Spleen (tissue), 11 donors: Measurements from ENCODE around the gene VSTM4. TPM values are rescaled to one million over a fixed set of nuclear protein-coding genes. Genes with fewer than 3 reads are reported as not detected.

ENCODE experiments used
- DNase-seq: peaks from one replicate; pipeline ENCODE4 v3.0.0-alpha.2; 2020
- H3K27ac ChIP-seq, 8 donors: fragments of 200-600 bp; sonication (generic) in 7 of 8; 1 replicate in 4 of 8; 2 replicates in 4 of 8; pipeline versions ENCODE4 v1.5.0 to v1.8.0; 2016 to 2021; ENCODE audit warnings: inconsistent platforms in 4 of 8, mild to moderate bottlenecking in 4 of 8, moderate library complexity in 1 of 8
- H3K27me3 ChIP-seq, 7 donors: fragments of 200-600 bp; sonication (generic) in 6 of 7; replicated peaks in 1 of 7; 1 replicate in 4 of 7; 2 replicates in 3 of 7; pipeline versions ENCODE4 v1.5.0 to v1.8.0; 2016 to 2021; ENCODE audit warnings: inconsistent platforms in 3 of 7, mild to moderate bottlenecking in 1 of 7
- H3K36me3 ChIP-seq, 6 donors: fragments of 200-600 bp; sonication (generic) in 5 of 6; 1 replicate in 4 of 6; 2 replicates in 2 of 6; pipeline versions ENCODE4 v1.5.0 to v1.8.0; 2016 to 2021; ENCODE audit warnings: inconsistent platforms in 2 of 6
- H3K4me1 ChIP-seq, 6 donors: fragments of 200-600 bp; sonication (generic) in 5 of 6; 1 replicate in 3 of 6; 2 replicates in 3 of 6; pipeline versions ENCODE4 v1.5.0 to v1.8.0; 2016 to 2021; ENCODE audit warnings: inconsistent platforms in 3 of 6
- H3K4me3 ChIP-seq, 8 donors: fragments of 200-600 bp; sonication (generic) in 7 of 8; 1 replicate in 4 of 8; 2 replicates in 4 of 8; pipeline versions ENCODE4 v1.5.0 to v1.8.0; 2016 to 2021; ENCODE audit warnings: inconsistent platforms in 4 of 8, mild to moderate bottlenecking in 4 of 8, moderate library complexity in 2 of 8
- H3K9me3 ChIP-seq, 8 donors: fragments of 200-600 bp; sonication (generic) in 7 of 8; 1 replicate in 4 of 8; 2 replicates in 4 of 8; pipeline versions ENCODE4 v1.5.0 to v1.8.0; 2016 to 2021; ENCODE audit warnings: inconsistent platforms in 4 of 8
- CTCF ChIP-seq, 11 experiments: fragments of 200-600 bp in 7 of 11; fragments of 450-650 bp in 4 of 11; sonication (generic) in 4 of 11; IDR thresholded peaks in 8 of 11; conservative IDR thresholded peaks in 3 of 11; 1 replicate in 7 of 11; 2 replicates in 4 of 11; pipeline versions ENCODE4 v1.4.0 to v1.8.0; 2016 to 2021; ENCODE audit warnings: antibody characterized with exemption in 11 of 11, inconsistent platforms in 4 of 11, mild to moderate bottlenecking in 1 of 11
- POLR2A ChIP-seq, 3 donors: fragments of 450-650 bp; IDR thresholded peaks; one replicate each; pipeline ENCODE4 v1.5.1; 2017; ENCODE audit warnings: antibody characterized with exemption in 3 of 3, mild to moderate bottlenecking in 1 of 3
- POLR2AphosphoS5 ChIP-seq, 3 donors: sonication (generic); formaldehyde crosslinking; IDR thresholded peaks; one replicate each; pipeline ENCODE4 v1.5.1; 2017; ENCODE audit warnings: antibody characterized with exemption in 3 of 3
- WGBS, 5 donors: extraction: QIAGEN DNeasy Blood & Tissue Kit in 3 of 5; methylation state at CpG; one replicate each; pipeline versions ENCODE4 v1.1.5 to v1.1.7; 2013 to 2018; 5-methylcytosine and 5-hydroxymethylcytosine counted together
- intact Hi-C: fragments of 100-400 bp; cut with DNase I; formaldehyde crosslinking; loops from one replicate; pipeline ENCODE4 v1.15.0; 2023; ENCODE audit warnings: low total_unique reads
- polyA plus RNA-seq, 3 donors: library from polyadenylated mRNA; stranded (reverse); fragments of 200-250 nt; gene quantifications; one replicate each; pipeline ENCODE4 v1.2.1, GENCODE V29; 2013
- total RNA-seq, 7 donors: library from RNA; depleted of rRNA in 3 of 7; stranded (reverse); fragments of >200 nt in 3 of 7; fragmentation: NEBNext Ultra II Directional in 4 of 7; extraction: Animal tissue kit (Norgen Biotek cat#: 25700) in 4 of 7; gene quantifications; one replicate each; pipeline versions ENCODE4 v1.1.0 to v1.2.1, GENCODE V29; 2016 to 2021
- donor health status: healthy with polysubstance abuse.
- donor health status: DM: no; HTN: no; CAD: no; lungs with moderate emphysema.
- donor health status: DM: no; HTN: no; CAD: no.
- donor health status: Bipolar disorder and iron deficiency.
- donor health status: healthy.
- donor health status: DM: no; HTN: no; CAD: no.
- donor health status: DM: yes; HTN: yes; CAD: no.

VSTM4 gene
- total and polyA plus RNA-seq, 10 donors: 0.57 to 6.8 (median 3.1) TPM

- TF ChIP-seq CTCF (IDR thresholded peaks at IDR 0.05 in 8 of 11, conservative IDR thresholded peaks at IDR 0.05 in 3 of 11): no peak
- TF ChIP-seq POLR2AphosphoS5 (IDR thresholded peaks at IDR 0.05): no peak
- no peak for TF ChIP-seq POLR2A (IDR thresholded peaks at IDR 0.05)
- Histone ChIP-seq H3K27ac (no peak overlapping the region), H3K4me3 (no peak overlapping the region), H3K36me3 (no peaks in the 10 kb centered on the region), H3K27me3 (peaks cover 0 to 4% (median 0%) of the 10 kb centered on the region in 7 donors), H3K9me3 (no peaks in the 10 kb centered on the region), H3K4me1 (no peaks in the 10 kb centered on the region)
- intact Hi-C loops: no loop called here
- no peak for DNase-seq
- 79 to 93% (median 90%) methylated on average over 8 of the region's 8 CpGs for WGBS, 5 donors
These were observed 16.3 kb downstream of the VSTM4 start for GRCh38 chr10:49099046-49099445.

- H3K27me3 ChIP-seq: no peaks in the 10 kb centered on the region
- no peak for DNase-seq
- H3K9me3 ChIP-seq: no peaks in the 10 kb centered on the region
- no peak for TF ChIP-seq POLR2A (IDR thresholded peaks at IDR 0.05)
- no peak for TF ChIP-seq POLR2AphosphoS5 (IDR thresholded peaks at IDR 0.05)
- no peak for TF ChIP-seq CTCF (IDR thresholded peaks at IDR 0.05 in 8 of 11, conservative IDR thresholded peaks at IDR 0.05 in 3 of 11)
- no peaks in the 10 kb centered on the region for H3K4me1 ChIP-seq
- H3K27ac ChIP-seq: no peak overlapping the region
- no peak overlapping the region for H3K4me3 ChIP-seq
- WGBS, 5 donors: 78 to 93% (median 87%) methylated on average over 7 to 8 of the region's 8 CpGs
- intact Hi-C loops: no loop called here
- no peaks in the 10 kb centered on the region for H3K36me3 ChIP-seq
These were observed 18.4 kb downstream of the VSTM4 start for GRCh38 chr10:49096890-49097445.

GRCh38 chr10:49094646-49095045 is 20.7 kb downstream of the VSTM4 start:
- Histone ChIP-seq H3K9me3 (no peaks in the 10 kb centered on the region), H3K36me3 (no peaks in the 10 kb centered on the region), H3K27me3 (peaks cover 0 to 15% (median 0%) of the 10 kb centered on the region in 7 donors), H3K4me1 (no peaks in the 10 kb centered on the region), H3K4me3 (no peak overlapping the region), H3K27ac (no peak overlapping the region)
- 82 to 90% (median 87%) methylated on average over 4 of the region's 4 CpGs for WGBS, 5 donors
- DNase-seq: no peak
- TF ChIP-seq CTCF (IDR thresholded peaks at IDR 0.05 in 8 of 11, conservative IDR thresholded peaks at IDR 0.05 in 3 of 11): no peak
- TF ChIP-seq POLR2A (IDR thresholded peaks at IDR 0.05): no peak
- TF ChIP-seq POLR2AphosphoS5 (IDR thresholded peaks at IDR 0.05): no peak
- intact Hi-C loops: no loop called here

- Histone ChIP-seq H3K27ac (no peak overlapping the region), H3K36me3 (no peaks in the 10 kb centered on the region), H3K9me3 (no peaks in the 10 kb centered on the region), H3K4me1 (no peaks in the 10 kb centered on the region), H3K27me3 (peaks cover 0 to 15% (median 0%) of the 10 kb centered on the region in 7 donors), H3K4me3 (no peak overlapping the region)
- DNase-seq: no peak
- TF ChIP-seq POLR2A (IDR thresholded peaks at IDR 0.05) (no peak), CTCF (IDR thresholded peaks at IDR 0.05 in 8 of 11, conservative IDR thresholded peaks at IDR 0.05 in 3 of 11) (no peak), POLR2AphosphoS5 (IDR thresholded peaks at IDR 0.05) (no peak)
- intact Hi-C loops: no loop called here
- WGBS, 5 donors: 91 to 96% (median 94%) methylated on average over 10 of the region's 10 CpGs
These were observed 21.4 kb downstream of the VSTM4 start for GRCh38 chr10:49093922-49094321.
